GM19099 (cell line): Measurements from ENCODE around the gene KANSL1L.

Source experiments
- POLR2A ChIP-seq: IDR thresholded peaks from 3 replicates; pipeline ENCODE4 v1.6.1; 2011; ENCODE audit warnings: low read depth; ENCODE audit not compliant: insufficient read length; ENCODE audit errors: extremely low read depth

The KANSL1L gene

DNA sequence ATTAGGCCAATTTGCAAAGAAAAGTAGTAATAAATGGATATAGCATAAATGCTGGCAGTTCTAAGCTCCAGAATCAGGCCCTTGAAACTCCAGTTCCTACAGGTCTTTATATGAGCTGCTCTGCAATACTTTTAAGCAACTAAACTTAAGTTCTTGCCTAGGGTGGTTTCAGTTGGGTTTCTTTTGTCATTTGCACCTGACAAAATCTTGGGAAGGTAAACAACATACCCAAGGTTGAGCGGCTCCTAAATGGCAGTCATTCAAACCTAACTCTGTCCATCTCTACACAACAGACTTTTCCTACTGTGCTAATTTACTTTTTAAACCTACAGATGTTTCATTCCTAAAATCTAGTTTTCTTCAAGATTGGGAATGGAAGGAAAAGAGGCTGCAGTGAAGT is 9.3 kb upstream of the KANSL1L start:
- no peak for TF ChIP-seq POLR2A

DNA sequence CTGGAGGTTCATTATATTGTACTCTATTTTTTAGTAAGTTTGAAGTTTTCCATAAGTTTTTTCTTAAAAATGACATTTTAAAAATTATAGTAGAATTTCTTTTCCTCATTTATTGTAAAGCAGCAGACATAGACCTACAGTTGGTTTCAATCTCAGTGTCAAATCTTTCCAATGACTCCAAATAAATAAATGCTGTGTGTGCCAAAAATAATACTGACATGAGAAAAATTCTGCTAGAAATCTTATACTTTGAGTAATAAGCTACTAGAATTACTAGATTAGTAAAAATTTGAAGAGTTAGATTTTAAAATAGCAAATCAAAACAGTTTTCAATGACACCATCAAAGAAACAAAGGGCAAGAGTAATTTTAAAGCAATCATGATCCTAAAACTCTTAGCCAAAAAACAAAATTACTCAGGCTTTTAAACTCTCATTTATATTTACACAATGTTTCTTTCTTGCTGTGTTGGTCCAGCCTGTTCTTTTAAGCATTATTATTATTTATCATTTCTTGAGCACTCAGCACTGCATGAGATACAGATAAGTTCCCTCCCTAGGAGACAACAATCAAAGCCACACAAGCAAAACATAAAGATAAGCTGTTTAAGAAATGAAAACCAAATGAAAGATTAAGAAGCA is 8.3 kb upstream of the KANSL1L start:
- no peak for TF ChIP-seq POLR2A

DNA sequence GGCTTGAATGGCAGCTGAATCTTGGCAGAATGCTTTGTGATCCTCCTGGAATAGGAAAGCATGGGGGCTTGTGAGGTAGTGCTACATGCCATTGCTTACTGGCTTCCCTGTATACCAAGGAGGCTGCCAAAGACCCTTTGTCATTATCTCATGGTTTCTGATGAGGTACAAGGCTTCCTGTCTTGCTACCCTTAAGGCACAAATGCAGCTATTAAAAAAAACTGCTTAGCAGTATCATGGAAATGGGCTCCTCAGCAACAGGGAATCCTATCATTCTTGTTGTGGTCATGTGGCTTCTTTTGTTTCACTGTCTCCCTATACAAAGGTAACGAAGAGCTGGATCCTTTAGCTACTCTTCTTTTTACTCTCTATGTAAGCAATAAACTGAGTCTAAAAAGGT is 6.6 kb upstream of the KANSL1L start:
- no peak for TF ChIP-seq POLR2A

DNA sequence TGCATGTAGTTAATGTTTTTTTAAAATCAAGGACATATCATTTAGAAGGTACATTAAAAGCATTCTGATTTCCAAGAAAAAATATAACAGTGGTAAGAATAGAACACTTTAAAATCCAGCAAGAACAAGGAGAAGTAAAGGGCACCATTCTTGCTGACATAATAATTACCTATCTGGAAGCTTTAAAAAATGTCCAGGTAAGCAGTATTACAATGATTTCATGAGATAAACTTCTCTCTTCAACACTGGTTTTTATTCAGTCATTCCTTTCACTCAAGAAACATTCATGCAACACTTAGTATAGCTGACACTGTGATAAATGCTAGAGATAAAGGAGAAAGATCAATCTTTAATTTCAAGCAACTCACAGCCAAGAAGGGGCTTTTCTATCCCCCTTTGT is 2.9 kb upstream of the KANSL1L start:
- TF ChIP-seq POLR2A, result no peak

DNA sequence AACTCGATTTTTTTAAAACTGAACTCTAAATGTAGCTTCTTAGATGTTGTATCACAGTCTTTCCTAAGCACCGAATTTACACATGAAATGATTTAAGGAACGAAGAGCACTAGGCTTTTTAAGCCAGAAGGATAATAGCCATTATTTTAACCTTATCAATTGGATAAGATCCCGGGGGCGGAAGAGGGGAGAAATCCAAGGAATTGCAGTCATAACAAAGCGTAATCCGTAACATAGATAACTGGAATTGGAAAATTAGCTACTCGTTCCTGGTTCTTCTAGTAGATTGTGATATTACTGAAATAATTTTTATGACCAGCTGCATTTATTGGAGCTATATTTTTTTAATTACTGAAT is 988 bp upstream of the KANSL1L start:
- no peak for TF ChIP-seq POLR2A

DNA sequence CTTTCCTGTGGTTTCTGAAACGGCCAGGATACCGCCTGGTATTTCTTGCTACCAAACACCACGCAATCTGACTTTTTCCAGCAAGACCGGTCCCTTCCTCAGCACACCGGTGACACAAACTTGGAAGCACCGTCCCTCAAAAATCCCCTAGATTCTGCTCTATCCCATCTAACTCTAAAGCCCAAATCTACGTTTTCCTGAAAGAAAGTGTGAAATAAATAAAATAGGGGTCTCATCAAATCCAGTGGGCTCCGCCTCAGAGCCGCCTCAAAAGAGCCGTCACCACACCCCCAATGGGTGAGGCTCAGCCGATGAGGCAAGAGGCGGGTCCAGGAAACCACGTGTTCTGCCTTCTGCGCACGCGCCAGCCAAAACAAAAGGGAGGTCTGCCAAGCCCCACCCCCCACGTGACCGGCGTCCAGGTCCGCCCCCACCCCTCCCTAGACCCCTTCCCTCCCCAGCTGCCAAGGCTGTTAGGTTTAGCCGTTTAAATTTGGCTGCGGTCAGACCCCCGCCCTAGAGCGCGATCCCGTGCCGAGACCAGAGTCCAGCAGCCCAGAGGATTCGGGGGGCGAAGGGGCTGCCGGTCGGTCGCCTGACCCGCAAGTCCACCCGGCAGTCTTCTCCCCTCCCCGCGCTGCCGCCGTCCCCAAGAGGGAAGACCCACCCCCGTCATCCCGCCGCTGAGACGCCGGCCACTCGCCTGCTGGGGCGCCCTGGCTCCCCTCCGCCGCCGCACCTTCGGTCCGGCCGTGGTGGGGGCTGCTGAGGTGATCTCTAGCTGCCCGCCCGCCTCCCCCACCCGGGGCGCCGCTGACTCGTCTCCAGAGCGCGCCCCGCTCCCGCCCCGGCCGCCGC is 534 bp downstream of the KANSL1L start:
- TF ChIP-seq POLR2A, result peak; percentile 55

DNA sequence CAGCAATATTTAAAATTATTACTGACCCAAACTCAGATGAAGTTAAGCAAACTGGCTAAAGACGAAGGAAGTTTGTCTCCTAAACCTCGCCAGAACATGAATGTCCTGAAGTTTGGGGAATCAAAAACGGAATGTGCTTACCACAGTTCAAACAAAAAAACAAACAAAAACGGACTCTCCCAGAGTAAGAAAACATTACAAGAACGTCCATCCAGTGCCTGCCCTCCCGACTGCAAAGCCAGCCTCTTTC is 1.1 kb downstream of the KANSL1L start:
- no peak for TF ChIP-seq POLR2A

DNA sequence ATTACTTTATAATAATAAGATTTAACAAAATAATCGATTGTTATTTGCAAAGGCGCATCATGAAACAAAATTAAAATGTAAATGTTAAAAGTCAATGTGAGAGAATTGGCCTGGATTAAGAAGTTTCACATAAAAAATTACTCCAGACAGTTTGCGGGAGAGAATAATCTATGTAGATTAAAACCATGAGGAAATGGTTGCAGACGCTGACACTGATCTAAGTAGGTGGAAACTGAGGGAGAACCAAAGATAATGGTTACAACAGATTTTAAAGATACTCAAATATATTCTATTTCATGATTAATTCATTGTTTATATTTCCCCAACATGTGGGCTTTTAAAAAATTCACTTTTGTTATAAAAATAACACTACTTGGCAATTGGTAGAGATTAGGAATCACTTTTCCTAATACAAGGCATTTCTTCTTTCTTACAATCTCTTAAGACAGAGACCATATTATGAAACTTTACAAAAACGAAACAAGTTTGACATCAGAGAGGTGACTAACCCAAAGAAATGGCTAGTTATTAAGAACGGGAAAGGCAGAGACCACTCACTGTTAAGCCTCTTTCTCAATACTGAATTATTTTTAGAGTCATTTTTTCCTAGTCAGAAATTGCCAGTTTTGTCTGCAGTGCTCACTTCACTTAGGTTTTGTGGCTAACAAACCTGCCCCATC is 1.6 kb downstream of the KANSL1L start:
- no peak for TF ChIP-seq POLR2A

DNA sequence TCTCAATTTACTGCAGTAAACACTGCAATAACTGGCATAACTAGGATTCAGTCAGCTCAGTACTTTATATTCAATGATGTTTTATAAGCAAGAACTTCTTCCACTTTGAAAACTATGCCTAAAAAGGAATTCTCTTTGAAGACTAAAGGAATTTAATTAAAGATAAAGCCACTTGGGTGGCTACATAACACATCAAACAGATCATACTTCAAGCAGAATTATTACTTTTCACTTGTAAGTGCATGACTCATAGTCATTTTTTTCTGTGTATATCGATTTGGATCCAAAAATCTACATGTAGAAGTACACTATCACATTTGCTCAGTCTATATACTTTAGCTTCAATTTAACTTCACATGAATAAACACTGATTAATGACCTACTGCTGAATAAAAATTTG is 4.0 kb downstream of the KANSL1L start:
- TF ChIP-seq POLR2A, result no peak

DNA sequence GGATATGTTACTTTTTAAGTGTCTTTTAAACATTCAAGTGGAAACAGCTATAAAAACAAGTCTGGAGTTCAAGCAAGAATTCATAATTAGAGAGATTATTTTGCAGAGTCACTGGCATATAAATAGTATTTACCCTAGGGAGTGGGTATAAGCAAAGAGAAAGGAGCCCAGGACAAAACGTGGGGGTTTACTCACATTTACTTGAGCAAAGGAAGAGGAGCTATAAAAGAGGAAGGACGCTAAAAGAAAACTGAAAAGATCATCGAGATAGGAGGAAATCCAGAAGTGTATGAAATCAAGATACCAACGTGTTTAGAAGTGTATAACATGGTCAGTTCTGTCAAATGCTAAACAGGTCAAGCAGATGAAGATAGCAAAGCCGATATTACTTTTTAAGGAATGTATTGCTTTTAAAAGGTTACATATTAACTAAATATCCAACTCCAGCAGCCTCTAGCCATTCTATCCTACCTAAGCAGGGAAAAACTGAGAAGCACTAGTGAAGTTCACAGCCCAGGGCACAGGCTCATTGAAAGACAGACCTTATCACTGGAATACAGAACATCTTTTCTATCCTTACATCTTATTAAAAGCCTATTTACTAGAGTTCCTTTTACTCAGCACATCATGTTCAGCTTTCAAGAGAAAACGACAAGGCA is 8.6 kb downstream of the KANSL1L start:
- no peak for TF ChIP-seq POLR2A

DNA sequence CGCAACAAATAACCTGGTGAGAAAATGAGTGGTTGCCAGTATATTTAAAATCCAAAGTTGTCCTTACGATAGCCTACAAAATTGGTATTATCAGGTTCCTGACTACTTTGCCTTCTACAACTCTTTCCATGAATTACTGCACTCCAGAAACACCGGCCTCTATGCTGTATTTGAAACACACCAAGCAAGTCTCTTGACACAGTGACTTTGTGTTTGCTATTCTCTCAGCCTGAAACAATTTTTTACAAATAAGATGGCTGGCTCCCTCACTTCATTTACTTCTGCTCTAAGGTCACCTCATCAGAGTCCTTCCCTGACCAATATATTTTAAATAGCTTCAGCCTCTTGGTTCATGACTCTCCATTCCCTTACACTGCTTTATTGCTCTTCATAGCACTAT is 12.2 kb downstream of the KANSL1L start:
- TF ChIP-seq POLR2A, result no peak

DNA sequence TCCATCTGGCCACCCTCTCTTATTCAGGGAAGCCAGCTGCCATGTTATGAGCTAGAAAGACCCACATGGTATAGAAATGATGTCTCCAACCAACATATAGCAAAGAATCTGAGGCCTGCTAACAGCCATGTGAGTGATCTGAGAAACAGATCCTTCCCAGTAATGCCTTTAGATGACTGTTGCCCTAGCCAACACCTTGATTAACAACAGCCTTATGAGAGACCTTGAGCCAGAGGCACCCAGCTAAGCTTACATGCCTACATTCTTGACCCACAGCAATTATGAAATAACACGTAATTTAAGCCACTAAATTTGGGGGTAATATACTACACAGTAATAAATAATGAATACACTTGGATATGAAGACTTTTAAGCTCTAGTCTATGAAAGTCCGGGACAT is 13.0 kb downstream of the KANSL1L start:
- TF ChIP-seq POLR2A, result no peak

DNA sequence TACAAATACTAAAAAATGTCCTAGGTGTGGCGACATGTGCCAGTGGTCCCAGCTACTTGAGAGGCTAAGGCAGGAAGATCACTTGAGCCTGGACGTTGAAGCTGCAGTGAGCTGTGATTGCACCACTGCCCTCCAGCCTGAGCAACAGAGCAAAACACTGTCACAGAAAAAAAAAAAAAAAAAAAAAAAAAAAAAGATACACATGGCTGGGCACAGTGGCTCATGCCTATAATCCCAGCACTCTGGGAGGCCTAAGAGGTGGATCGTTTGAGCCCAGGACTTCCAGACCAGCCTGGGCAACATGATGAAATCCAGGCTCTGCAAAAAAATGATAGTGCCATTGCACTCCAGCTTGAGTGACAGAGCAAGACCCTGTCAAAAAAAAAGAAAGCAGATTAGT is 13.7 kb downstream of the KANSL1L start:
- TF ChIP-seq POLR2A, result no peak

DNA sequence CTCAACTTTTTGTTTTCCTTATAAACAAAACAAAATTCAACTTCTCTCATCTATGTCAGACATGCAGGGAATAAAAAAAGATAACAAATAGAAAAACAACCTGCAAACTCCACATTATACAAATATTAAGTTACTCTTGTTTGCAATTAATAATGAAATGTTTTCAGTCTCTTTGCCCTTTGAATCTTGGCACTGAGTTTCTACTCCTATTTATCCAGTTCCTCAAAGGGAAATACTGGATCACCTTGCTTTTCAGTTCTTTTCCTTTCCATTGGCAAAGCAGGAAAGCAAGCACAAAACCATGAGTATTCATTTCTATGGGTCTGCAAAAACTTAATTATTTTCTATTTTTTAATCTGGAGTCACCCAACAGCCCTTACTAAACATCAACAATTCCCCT is 23.6 kb downstream of the KANSL1L start:
- no peak for TF ChIP-seq POLR2A

DNA sequence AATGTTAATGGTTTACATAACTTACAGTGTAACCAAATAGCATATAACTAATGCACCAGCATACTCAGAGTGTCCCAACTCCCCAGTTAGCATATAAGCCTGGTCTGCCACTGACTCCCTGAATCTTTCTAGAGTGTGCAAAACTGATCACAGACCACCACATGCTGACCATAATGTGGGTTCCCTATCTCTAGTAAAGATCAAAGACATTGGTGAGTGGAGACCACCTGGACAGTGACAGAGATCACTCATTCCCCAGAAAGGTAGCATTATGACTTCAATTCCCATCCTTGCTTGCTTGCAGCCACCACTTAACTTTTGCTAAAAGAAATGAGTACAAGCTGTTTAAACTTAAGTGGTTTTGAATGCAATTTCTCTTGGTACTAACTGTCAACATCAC is 39.0 kb downstream of the KANSL1L start:
- TF ChIP-seq POLR2A, result no peak

DNA sequence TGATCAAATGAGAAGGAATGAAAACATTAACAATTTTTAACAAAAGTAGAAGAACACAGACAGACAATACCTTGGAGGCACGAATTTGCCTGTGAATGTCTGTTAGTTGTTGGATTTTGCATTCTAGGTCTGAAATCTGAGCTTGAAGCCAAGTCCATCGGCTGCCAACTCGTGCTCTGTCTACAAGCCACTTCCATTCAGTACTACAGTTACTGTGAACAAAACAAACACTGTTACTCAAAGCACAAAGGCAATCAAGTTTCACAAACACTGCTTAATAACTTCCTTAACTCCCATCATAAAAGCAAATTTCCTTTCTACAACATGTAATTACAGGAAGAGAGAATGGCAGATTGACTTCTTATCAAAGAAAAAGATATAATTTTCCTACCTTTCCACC is 42.2 kb downstream of the KANSL1L start:
- TF ChIP-seq POLR2A, result no peak
